Smooth muscle cell (in vitro differentiated cells): ENCODE results near the gene CASK. TPM values are rescaled to one million over a fixed set of nuclear protein-coding genes. Genes with fewer than 3 reads are reported as not detected.

Experiments used
- DNase-seq: peaks from one replicate; lab custom pipeline; 2025; ENCODE audit not compliant: unreplicated experiment; lab: John Stamatoyannopoulos, UW
- H2AFZ ChIP-seq: fragments of 200-600 bp; sonication (generic); 2 replicates; pipeline ENCODE4 v1.6.0; 2016; ENCODE audit warnings: antibody characterized with exemption, low read depth, mild to moderate bottlenecking
- H3F3A ChIP-seq: fragments of 200-600 bp; sonication (generic); 2 replicates; pipeline ENCODE4 v1.6.0; 2017; ENCODE audit warnings: antibody characterized with exemption, low read depth
- H3K27ac ChIP-seq: fragments of 200-600 bp; sonication (generic); 2 replicates; pipeline ENCODE4 v1.5.1; 2016; ENCODE audit warnings: low read depth, mild to moderate bottlenecking
- H3K27me3 ChIP-seq: fragments of 200-600 bp; sonication (generic); 2 replicates; pipeline ENCODE4 v1.6.1; 2016; ENCODE audit warnings: low read depth, mild to moderate bottlenecking
- H3K36me3 ChIP-seq: fragments of 200-600 bp; sonication (generic); 2 replicates; pipeline ENCODE4 v1.5.1; 2016; ENCODE audit warnings: low read depth
- H3K4me1 ChIP-seq: fragments of 200-600 bp; sonication (generic); 2 replicates; pipeline ENCODE4 v1.5.1; 2016; ENCODE audit warnings: low read depth
- H3K4me2 ChIP-seq: fragments of 200-600 bp; sonication (generic); 2 replicates; pipeline ENCODE4 v1.6.0; 2016; ENCODE audit warnings: mild to moderate bottlenecking
- H3K4me3 ChIP-seq: fragments of 200-600 bp; sonication (generic); 2 replicates; pipeline ENCODE4 v1.5.1; 2016; ENCODE audit warnings: mild to moderate bottlenecking
- H3K79me2 ChIP-seq: fragments of 200-600 bp; sonication (generic); 2 replicates; pipeline ENCODE4 v1.6.0; 2016; ENCODE audit warnings: low read depth, mild to moderate bottlenecking
- H3K9ac ChIP-seq: fragments of 200-600 bp; sonication (generic); 2 replicates; pipeline ENCODE4 v1.6.0; 2016; ENCODE audit warnings: low read depth
- H3K9me3 ChIP-seq: fragments of 200-600 bp; sonication (generic); replicated peaks from 2 replicates; pipeline ENCODE4 v1.5.1; 2016; ENCODE audit warnings: low read depth
- H4K20me1 ChIP-seq: fragments of 200-600 bp; sonication (generic); 2 replicates; pipeline ENCODE4 v1.6.0; 2016; ENCODE audit warnings: low read depth
- CTCF ChIP-seq: fragments of 200-600 bp; sonication (generic); IDR thresholded peaks from 2 replicates; pipeline ENCODE4 v1.5.1; 2017; ENCODE audit warnings: borderline replicate concordance, mild to moderate bottlenecking, antibody characterized with exemption; ENCODE audit not compliant: insufficient read depth, poor library complexity, severe bottlenecking
- WGBS: methylation state at CpG from one replicate; pipeline ENCODE4 v1.1.7; 2016; ENCODE audit warnings: low lambda C conversion rate; 5-methylcytosine and 5-hydroxymethylcytosine counted together
- polyA plus RNA-seq: library from polyadenylated mRNA; unstranded; fragments of >200 nt; fragmentation: Nextera tagmentation; extraction: Ambion mirVana; gene quantifications from 2 replicates; pipeline ENCODE4 v1.2.1, GENCODE V29; 2016
- total RNA-seq: library from RNA; depleted of rRNA; stranded (reverse); fragments of >200 nt; gene quantifications from 2 replicates; pipeline ENCODE4 v1.2.3, GENCODE V29; 2014

Gene CASK
- total and polyA plus RNA-seq, 2 experiments from 2014 or later: 49.4 to 97.5 TPM

DNA sequence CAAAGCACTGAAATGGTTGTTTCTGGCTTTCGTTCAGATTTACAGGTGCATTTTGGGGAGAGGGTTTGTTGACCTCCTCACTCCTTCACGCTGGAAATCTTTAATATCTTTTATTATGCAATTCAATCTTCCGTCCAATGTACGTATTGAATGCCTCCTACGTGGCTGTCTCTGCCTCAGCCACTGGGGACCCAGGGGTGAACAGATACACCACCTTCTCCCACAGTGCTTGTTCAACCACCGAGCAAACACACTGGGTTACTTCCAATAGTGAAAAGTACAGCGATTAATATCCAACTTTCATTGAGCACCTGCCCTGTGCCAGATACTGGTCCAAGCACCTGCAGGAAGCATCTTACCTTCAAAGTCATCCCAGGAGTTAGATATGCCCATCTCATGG is 424.2 kb downstream of the CASK start:
- Histone ChIP-seq H3K9ac (no peak overlapping the region), H3K9me3 (no peaks in the 10 kb centered on the region), H4K20me1 (no peaks in the 10 kb centered on the region), H3K4me3 (no peak overlapping the region), H3K79me2 (no peaks in the 10 kb centered on the region), H3K27me3 (no peaks in the 10 kb centered on the region), H3F3A (no peaks in the 10 kb centered on the region), H3K36me3 (no peaks in the 10 kb centered on the region), H3K4me1 (no peaks in the 10 kb centered on the region), H3K4me2 (no peak overlapping the region), H3K27ac (no peak overlapping the region), H2AFZ (no peak overlapping the region)
- no peak for DNase-seq
- 85% methylated on average over 7 of the region's 7 CpGs for WGBS
- TF ChIP-seq CTCF: no peak

DNA sequence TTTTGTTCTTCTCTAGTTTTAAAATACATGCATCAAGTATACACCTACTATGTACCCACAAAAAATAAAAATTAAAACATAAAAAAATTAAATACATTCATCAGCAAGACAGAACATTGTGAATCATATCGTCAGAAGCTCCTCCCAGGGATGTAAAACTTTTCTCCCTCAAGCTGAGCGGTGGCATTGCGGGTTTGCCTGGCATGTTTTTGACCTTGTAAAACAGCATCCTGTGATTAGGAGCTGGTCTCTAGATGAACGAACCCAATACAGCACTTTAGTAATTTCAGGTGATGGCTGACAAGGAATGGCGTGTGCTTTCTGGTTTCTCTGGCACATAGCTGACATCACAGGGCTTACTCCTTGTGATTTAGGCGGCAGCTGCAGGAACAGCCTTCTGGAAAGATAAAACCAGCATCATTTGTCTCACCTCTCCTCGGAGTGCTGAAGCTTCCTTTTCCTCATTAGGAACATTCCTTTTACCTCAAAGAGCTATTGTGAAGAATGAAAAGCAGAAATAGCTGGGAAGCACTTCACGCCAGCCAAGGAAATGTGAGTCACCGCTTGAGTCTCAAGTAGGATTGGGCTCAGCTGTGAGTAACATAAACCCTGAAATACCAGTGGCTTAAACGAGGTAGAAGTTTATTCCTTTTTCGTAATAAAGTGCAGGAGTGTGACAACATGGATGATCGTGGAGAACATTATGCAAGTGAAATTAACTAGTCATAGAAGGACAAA is 431.9 kb downstream of the CASK start:
- Histone ChIP-seq H3K27ac (peak overlapping the region; percentile 96), H2AFZ (no peak overlapping the region), H3K36me3 (no peaks in the 10 kb centered on the region), H3K9ac (peak overlapping the region; percentile 67), H3K4me3 (peak overlapping the region; percentile 25), H3K27me3 (no peaks in the 10 kb centered on the region), H3K4me2 (peak overlapping the region; percentile 72), H3K4me1 (peaks cover 6% of the 10 kb centered on the region), H3F3A (no peaks in the 10 kb centered on the region), H3K9me3 (no peaks in the 10 kb centered on the region), H4K20me1 (no peaks in the 10 kb centered on the region), H3K79me2 (no peaks in the 10 kb centered on the region)
- no peak for TF ChIP-seq CTCF
- WGBS: 29% methylated on average over 12 of the region's 12 CpGs
- DNase-seq: no peak

DNA sequence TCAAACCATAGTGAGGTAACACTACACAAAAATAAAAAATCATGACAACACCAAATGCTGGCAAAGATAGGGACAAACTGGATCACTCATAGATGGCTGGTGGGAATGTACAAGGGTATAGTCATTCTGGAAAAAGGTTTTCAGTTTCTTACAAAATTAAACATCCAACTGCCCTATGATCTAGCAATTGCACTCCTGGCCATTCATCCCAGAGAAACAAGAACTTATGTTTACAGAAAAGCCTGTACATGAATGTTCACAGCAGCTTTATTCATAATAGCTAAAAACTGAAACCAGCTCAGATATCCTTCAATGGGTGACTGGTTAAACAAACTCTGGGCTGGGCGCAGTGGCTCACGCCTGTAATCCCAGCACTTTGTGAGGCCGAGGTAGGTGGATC is 432.9 kb downstream of the CASK start:
- WGBS: 77% methylated on average over 3 of the region's 3 CpGs
- H3K9ac ChIP-seq: no peak overlapping the region
- no peak overlapping the region for H2AFZ ChIP-seq
- H3K4me2 ChIP-seq: no peak overlapping the region
- H3K27me3 ChIP-seq: no peaks in the 10 kb centered on the region
- no peaks in the 10 kb centered on the region for H3F3A ChIP-seq
- DNase-seq: no peak
- H3K79me2 ChIP-seq: no peaks in the 10 kb centered on the region
- H3K4me1 ChIP-seq: peaks cover 6% of the 10 kb centered on the region
- TF ChIP-seq CTCF: no peak
- no peaks in the 10 kb centered on the region for H3K36me3 ChIP-seq
- no peak overlapping the region for H3K4me3 ChIP-seq
- H3K9me3 ChIP-seq: no peaks in the 10 kb centered on the region
- no peaks in the 10 kb centered on the region for H4K20me1 ChIP-seq
- H3K27ac ChIP-seq: no peak overlapping the region
